Caco-2 (cell line): ENCODE measurements around the gene KRTAP5-3. TPM values are rescaled to one million over a fixed set of nuclear protein-coding genes. Genes with fewer than 3 reads are reported as not detected.

Source experiments
- BruUV-seq: library from RNA; stranded (reverse); fragments of 400-500 nt; replicated peaks from 2 replicates; lab custom pipeline; 2021; lab: Mats Ljungman, UMichigan
- CTCF ChIA-PET: fragments of 300-600 bp; sonication (Branson Sonifier 250); formaldehyde crosslinking; loops from one replicate; lab custom pipeline; 2022; ENCODE audit warnings: antibody characterized with exemption; lab: Charles Lee
- POLR2A ChIA-PET: fragments of 300-600 bp; sonication (Branson Sonifier 250); formaldehyde crosslinking; loops from one replicate; lab custom pipeline; 2022; ENCODE audit warnings: antibody characterized with exemption; lab: Charles Lee
- DNase-seq, 2 experiments: peaks; one replicate each; pipeline versions ENCODE4 v3.0.0 to v3.0.0-alpha.2; 2020 to 2022
- H3K27me3 ChIP-seq: replicated peaks from 2 replicates; pipeline ENCODE4 v1.6.0; 2011; ENCODE audit warnings: low read length; ENCODE audit not compliant: control insufficient read depth, insufficient read depth
- H3K36me3 ChIP-seq: 2 replicates; pipeline ENCODE4 v1.5.1; 2011; ENCODE audit warnings: low read length; ENCODE audit not compliant: control insufficient read depth, insufficient read depth
- H3K4me1 ChIP-seq: fragments of 250-450 bp; sonication (Bioruptor Pico); 2 replicates; pipeline ENCODE4 v1.5.1; 2020; ENCODE audit warnings: mild to moderate bottlenecking
- H3K4me3 ChIP-seq: 2 replicates; pipeline ENCODE4 v1.5.1; 2011; ENCODE audit warnings: low read depth, mild to moderate bottlenecking, control low read depth, low read length
- H3K9me3 ChIP-seq: fragments of 250-450 bp; sonication (Bioruptor Pico); 2 replicates; pipeline ENCODE4 v1.5.1; 2020; ENCODE audit warnings: mild to moderate bottlenecking, moderate library complexity
- H3K27ac Mint-ChIP-seq: one replicate; pipeline ENCODE4 v1.8.0; 2022; ENCODE audit warnings: mixed read lengths; ENCODE audit not compliant: unreplicated experiment
- H3K27me3 Mint-ChIP-seq: one replicate; pipeline ENCODE4 v1.8.0; 2022; ENCODE audit warnings: mixed read lengths; ENCODE audit not compliant: insufficient read depth, unreplicated experiment
- H3K36me3 Mint-ChIP-seq: one replicate; pipeline ENCODE4 v1.8.0; 2022; ENCODE audit warnings: mild to moderate bottlenecking, mixed read lengths; ENCODE audit not compliant: insufficient read depth, unreplicated experiment
- H3K4me1 Mint-ChIP-seq: one replicate; pipeline ENCODE4 v1.8.0; 2022; ENCODE audit warnings: low read depth, mixed read lengths; ENCODE audit not compliant: unreplicated experiment
- H3K4me3 Mint-ChIP-seq: one replicate; pipeline ENCODE4 v1.8.0; 2022; ENCODE audit warnings: mild to moderate bottlenecking, moderate library complexity, mixed read lengths; ENCODE audit not compliant: unreplicated experiment
- H3K9me3 Mint-ChIP-seq: one replicate; pipeline ENCODE4 v1.8.0; 2022; ENCODE audit warnings: mixed read lengths; ENCODE audit not compliant: unreplicated experiment
- intact Hi-C: fragments of 100-400 bp; cut with micrococcal nuclease; formaldehyde crosslinking; loops from one replicate; pipeline ENCODE4 v1.10.0; 2022; ENCODE audit not compliant: unreplicated experiment
- total RNA-seq: library from RNA; stranded (reverse); gene quantifications from 2 replicates; pipeline ENCODE4 v1.2.3, GENCODE V29; 2022
- TF ChIP-seq, protein P1 (sequence below), 2 experiments: fragments of 200-600 bp in 1 of 2; IDR thresholded peaks; 1 replicate in 1 of 2; 2 replicates in 1 of 2; pipeline versions ENCODE4 v1.5.1 to v1.8.0; 2011 to 2022; ENCODE audit warnings: antibody characterized with exemption in 1 of 2, control low read depth in 1 of 2, inconsistent platforms in 1 of 2, low read depth in 1 of 2, low read length in 1 of 2, mild to moderate bottlenecking in 1 of 2, moderate library complexity in 1 of 2; ENCODE audit not compliant: insufficient read depth in 1 of 2, severe bottlenecking in 1 of 2, unreplicated experiment in 1 of 2

The KRTAP5-3 gene
- total RNA-seq, 1 experiment from 2014 or later, result not detected

DNA sequence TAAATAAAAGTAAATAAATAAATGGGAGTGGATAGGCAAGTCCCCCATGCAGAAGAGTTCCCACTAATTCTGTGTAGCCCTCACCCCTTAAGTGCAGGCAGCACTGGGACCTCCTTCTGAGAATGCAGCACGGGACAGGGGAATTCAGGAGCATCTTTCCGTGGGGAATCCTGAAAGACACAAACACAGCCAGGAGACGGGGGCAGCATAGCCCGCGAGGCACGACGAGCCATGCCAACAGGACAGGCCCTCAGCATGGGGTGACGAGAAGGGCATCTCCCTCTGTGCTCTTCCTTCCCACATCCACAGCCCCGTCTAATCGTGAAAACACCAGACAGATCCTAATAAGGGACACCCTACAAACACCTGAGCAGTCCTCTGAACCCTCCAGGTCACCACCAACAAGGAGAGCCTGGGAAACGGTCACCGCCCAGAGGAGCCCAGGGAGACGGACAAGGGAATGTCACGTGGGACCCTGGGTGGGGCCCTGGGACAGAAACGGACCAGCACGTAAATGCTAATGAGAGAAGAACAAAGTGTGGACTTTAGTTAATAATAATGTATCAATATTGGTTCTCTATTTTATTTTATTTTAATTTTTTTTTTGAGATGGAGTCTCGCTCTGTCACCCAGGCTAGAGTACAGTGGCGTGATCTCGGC is 28.2 kb upstream of the KRTAP5-3 start:
- BruUV-seq, result no TSS peak
- H3K4me1 Mint-ChIP-seq, result no peaks in the 10 kb centered on the region
- H3K27me3 Mint-ChIP-seq, result peaks cover 28% of the 10 kb centered on the region
- intact Hi-C loops, result no loop called here
- no peak overlapping the region for H3K4me3 ChIP-seq
- TF ChIP-seq, protein P1, sequence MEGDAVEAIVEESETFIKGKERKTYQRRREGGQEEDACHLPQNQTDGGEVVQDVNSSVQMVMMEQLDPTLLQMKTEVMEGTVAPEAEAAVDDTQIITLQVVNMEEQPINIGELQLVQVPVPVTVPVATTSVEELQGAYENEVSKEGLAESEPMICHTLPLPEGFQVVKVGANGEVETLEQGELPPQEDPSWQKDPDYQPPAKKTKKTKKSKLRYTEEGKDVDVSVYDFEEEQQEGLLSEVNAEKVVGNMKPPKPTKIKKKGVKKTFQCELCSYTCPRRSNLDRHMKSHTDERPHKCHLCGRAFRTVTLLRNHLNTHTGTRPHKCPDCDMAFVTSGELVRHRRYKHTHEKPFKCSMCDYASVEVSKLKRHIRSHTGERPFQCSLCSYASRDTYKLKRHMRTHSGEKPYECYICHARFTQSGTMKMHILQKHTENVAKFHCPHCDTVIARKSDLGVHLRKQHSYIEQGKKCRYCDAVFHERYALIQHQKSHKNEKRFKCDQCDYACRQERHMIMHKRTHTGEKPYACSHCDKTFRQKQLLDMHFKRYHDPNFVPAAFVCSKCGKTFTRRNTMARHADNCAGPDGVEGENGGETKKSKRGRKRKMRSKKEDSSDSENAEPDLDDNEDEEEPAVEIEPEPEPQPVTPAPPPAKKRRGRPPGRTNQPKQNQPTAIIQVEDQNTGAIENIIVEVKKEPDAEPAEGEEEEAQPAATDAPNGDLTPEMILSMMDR (IDR thresholded peaks at IDR 0.05; ENCODE audit: insufficient read depth in 1 of 2, low read depth in 1 of 2, low read length in 1 of 2, severe bottlenecking in 1 of 2, unreplicated experiment in 1 of 2), result no peak
- no peak overlapping the region for H3K4me3 Mint-ChIP-seq
- ChIA-PET POLR2A (no interaction called here), CTCF (interaction anchor here (0.6 kb wide), 1 partner anchor 214 kb away, joined by 3 read pairs; no protein-coding TSS in a partner anchor)
- H3K9me3 Mint-ChIP-seq, result no peaks in the 10 kb centered on the region
- H3K27me3 ChIP-seq, result peaks cover 1% of the 10 kb centered on the region; the same call in 1 of the 2 replicates
- no peaks in the 10 kb centered on the region for H3K36me3 Mint-ChIP-seq
- no peak for DNase-seq
- no peaks in the 10 kb centered on the region for H3K36me3 ChIP-seq
- H3K9me3 ChIP-seq, result no peaks in the 10 kb centered on the region
- H3K27ac Mint-ChIP-seq, result no peak overlapping the region
- H3K4me1 ChIP-seq, result no peaks in the 10 kb centered on the region

GRCh38 chr11:1633864-1634263 is 25.6 kb upstream of the KRTAP5-3 start:
- POLR2A ChIA-PET, result no interaction called here
- no peak overlapping the region for H3K27ac Mint-ChIP-seq

GRCh38 chr11:1632053-1632714 is 23.9 kb upstream of the KRTAP5-3 start:
- Mint-ChIP-seq H3K27me3 (peaks cover 28% of the 10 kb centered on the region), H3K4me1 (no peaks in the 10 kb centered on the region), H3K27ac (no peak overlapping the region), H3K9me3 (no peaks in the 10 kb centered on the region), H3K4me3 (no peak overlapping the region), H3K36me3 (no peaks in the 10 kb centered on the region)
- Histone ChIP-seq H3K4me3 (no peak overlapping the region), H3K4me1 (no peaks in the 10 kb centered on the region), H3K27me3 (peaks cover 1% of the 10 kb centered on the region; the same call in 1 of the 2 replicates), H3K36me3 (no peaks in the 10 kb centered on the region), H3K9me3 (no peaks in the 10 kb centered on the region)
- DNase-seq, result no peak
- intact Hi-C loops, result no loop called here
- TF ChIP-seq, protein P1 (IDR thresholded peaks at IDR 0.05; ENCODE audit: insufficient read depth in 1 of 2, low read depth in 1 of 2, low read length in 1 of 2, severe bottlenecking in 1 of 2, unreplicated experiment in 1 of 2), result no peak
- POLR2A ChIA-PET, result no interaction called here
- CTCF ChIA-PET, result interaction anchor here (0.6 to 1.8 kb wide), 3 partner anchors 8 to 37 kb away, joined by 3 to 13 read pairs (median 3); no protein-coding TSS in a partner anchor
- BruUV-seq, result no TSS peak

More at GRCh38 chr11:1633864-1634263, 25.6 kb upstream of the KRTAP5-3 start:
- no TSS peak for BruUV-seq
- H3K27me3 Mint-ChIP-seq, result peaks cover 28% of the 10 kb centered on the region
- H3K9me3 ChIP-seq, result no peaks in the 10 kb centered on the region
- H3K36me3 ChIP-seq, result no peaks in the 10 kb centered on the region
- no peak overlapping the region for H3K4me3 Mint-ChIP-seq
- no peaks in the 10 kb centered on the region for H3K9me3 Mint-ChIP-seq
- CTCF ChIA-PET, result interaction anchor here (0.6 to 0.7 kb wide), 2 partner anchors 10 to 503 kb away, joined by 3 to 7 read pairs; no protein-coding TSS in a partner anchor
- intact Hi-C loops, result no loop called here
- peaks cover 1% of the 10 kb centered on the region; the same call in 1 of the 2 replicates for H3K27me3 ChIP-seq
- H3K4me3 ChIP-seq, result no peak overlapping the region
- DNase-seq, result no peak
- H3K36me3 Mint-ChIP-seq, result no peaks in the 10 kb centered on the region
- H3K4me1 ChIP-seq, result no peaks in the 10 kb centered on the region
- TF ChIP-seq, protein P1 (IDR thresholded peaks at IDR 0.05; ENCODE audit: insufficient read depth in 1 of 2, low read depth in 1 of 2, low read length in 1 of 2, severe bottlenecking in 1 of 2, unreplicated experiment in 1 of 2), result no peak
- H3K4me1 Mint-ChIP-seq, result no peaks in the 10 kb centered on the region
